Fibroblast of upper back skin (primary cell): ENCODE data around the gene MBNL2.

Source experiments
- DNase-seq: peaks from one replicate; pipeline ENCODE4 v3.0.0-alpha.2; 2013

MBNL2 gene

DNA sequence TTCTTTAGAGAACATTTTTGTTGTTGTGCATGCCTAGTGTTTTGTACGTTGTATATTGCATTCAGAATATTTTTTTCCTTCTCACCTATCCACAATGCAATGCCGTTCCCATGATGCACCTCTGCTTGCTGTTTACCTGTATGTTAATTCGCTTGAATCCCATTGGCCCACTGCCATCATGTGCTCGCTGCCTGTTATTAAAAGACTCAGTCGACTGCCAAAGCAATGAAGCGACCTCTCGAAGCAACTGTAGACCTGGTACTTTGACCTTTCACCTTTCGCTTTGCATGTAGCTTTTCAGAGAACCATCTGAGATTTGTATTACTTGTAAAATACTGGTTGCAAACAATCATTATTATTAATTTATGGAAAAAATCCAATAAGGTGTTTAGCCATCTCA is 134.5 kb downstream of the MBNL2 start:
- DNase-seq, result no peak

DNA sequence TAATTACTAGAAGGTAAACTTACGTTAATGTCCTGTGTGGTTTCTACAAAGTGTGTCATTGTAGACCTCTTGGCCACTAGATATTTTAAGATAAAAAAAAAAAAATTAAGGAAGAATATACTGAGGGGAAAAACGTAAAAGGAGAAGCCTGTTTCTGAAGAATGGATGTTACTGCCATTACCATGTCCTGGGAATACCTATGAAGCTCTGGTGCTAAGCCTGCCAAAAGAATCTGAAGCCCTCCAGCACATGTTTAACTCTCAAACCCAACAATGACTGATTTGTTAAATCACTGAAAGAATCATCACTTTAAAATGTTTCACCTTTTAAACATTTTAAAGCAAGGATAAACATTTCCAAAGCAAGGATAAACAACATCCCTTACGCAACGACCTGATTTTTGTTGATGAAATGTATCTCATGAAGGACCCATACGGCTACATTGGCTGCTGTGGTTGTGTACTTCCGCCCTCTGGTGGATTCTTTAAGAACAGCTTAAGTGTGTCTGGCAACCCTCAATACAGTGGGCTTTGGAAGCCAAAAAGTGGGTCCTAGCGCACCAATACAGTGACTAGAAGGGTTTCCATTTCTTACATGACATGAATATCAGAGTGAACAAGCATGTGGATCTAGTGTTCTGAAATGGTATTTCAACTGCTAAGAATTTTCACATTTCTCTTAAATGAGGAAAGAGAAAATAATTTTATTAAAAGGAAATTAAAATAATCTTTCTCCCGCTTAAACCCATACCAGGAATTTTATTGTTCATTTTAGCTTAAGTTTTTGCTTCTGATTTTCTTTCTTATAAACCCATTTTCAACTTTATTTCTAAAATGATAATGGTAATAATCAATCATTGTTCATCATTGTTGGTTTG is 137.3 kb downstream of the MBNL2 start:
- peak; percentile 72 for DNase-seq

DNA sequence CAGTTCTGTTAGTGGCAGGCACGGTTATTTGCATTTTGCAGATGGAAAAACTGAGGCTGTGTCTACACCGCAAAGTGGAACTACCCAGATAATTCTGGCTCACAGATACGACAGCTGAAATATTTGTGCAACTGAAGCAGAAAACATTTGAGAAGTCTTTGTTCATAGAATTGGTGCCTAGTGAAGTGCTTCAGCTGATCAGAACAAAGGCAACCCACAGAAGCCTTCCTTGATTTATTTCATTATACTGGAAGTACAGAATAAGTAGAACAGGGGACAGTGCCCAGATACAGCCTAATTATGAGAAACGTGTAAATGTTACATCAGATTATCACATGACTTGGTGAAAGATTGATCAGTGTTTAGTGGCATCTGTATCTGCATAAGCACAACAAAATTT is 138.5 kb downstream of the MBNL2 start:
- no peak for DNase-seq

DNA sequence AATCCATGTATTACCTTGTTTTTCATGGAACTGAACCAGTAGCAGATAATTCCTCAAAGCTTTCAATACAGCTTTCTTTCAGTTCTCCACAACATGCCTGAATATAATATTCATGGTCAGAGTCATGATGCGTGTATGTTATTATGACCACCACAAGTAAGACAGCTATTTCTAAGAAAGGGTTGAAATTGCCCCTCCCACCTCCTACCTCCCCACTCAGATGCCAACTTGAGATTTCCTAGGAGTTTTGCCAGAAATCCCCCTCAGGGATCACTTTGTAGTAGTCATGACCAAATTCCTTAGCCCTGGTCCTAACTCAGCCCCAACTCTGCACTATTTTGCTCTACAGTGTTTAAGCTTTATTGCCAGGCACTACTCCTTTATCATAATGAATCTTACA is 141.9 kb downstream of the MBNL2 start:
- peak; percentile 63 for DNase-seq

DNA sequence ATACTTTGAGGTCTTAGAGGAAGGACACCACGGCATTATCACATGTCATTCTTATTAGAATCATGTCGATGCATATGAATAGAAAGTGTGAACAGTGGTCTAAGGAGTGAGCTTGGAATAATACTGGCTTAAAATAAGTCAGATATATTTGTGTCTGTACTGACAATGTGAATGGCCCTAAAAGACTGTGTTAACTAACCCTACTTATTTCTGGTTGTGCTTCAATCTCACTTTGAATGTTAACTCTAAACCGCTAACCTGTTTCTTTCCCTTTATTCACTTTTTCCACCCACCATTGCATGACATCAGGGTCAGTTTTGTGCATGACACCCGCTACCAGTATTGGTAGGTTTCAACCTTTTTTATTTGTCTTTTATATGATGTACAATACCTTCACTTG is 142.7 kb downstream of the MBNL2 start:
- no peak for DNase-seq

DNA sequence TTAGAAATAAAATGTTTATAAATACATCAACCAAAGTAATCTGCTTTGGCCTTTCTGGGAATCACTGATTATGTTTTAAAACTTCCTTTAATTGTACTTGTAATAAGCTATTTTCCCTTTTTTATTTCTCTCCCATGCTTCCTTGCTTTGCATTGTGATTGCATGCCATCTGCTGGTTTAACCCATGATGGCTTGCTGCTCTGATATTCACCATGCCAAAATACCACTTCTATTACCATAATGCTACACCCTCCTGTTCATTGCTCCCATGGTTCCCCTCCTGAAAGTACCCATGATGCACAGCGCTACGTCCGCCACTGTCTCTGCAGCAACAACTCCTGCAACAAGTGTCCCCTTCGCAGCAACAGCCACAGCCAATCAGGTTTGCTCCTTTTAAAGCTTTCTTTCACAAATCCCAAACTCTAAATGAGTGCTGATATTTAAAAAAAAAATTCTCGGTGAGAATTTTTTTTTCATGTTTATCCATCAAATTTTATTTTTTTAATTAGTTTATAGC is 144.1 kb downstream of the MBNL2 start:
- DNase-seq, result no peak

DNA sequence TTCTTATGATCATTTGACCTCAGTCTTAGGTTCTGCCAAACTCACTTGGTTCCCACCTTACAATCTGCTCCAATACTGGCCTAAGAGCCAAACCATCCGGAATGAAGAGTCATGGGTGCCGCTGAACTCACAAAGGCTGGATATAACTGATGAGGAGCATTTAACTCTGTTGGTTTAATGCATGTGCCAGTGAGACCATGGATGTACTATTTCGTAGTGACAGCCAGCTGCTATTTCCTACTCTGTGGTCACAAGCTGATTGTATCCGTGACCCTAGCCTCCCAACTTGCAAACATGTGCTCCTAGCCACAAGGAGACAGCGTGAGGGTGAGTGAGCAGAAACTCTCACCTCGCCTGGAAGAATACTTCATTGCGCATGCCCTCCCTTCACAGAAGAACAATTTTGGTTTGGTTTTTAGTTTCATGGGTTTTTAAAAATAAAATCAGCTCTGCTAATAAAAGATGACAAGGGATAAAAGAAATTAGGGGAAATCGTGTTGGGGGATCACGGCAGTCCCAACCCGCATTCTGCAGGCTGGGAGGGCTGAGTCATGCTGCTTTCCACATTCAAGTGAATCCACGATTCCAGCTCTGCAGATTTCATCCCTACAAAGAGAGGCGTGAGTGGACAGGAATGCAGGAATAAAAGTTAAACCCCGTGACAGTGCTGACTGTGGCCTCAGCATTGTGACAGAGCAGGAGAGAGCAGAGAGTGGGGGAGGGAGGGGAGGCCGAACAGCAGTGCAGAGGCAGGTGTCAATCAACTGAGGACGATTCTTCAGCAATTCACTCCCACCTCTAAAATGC is 145.1 kb downstream of the MBNL2 start:
- peak; percentile 78 for DNase-seq

DNA sequence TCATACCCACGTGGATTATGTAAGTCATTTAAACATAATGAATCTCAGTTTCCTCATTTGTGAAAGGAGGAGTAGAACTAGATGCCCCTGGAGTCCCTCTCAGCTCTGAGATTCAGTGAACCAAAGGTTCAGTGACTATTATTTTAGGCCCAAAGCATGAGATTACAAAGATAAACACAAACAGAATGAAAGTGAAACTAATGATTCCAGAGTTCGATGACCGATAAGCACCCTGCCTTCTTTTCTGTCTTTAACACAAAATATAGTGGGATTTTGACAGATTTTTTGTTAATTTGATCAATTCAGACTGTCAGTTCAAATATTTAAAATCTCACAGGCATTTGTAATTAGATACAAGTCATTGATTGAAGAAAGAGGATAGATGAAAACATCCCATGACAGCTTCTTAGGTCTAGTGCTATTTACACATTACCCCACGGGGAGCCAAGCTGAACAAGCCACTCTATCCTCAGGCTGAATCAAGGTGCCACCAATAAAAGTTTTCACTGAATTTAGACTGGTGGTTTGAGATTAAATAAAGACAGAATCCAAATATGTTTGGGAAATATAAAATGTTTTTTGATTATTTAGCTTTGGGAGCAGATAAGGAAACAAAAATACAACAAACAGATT is 147.2 kb downstream of the MBNL2 start:
- no peak for DNase-seq

DNA sequence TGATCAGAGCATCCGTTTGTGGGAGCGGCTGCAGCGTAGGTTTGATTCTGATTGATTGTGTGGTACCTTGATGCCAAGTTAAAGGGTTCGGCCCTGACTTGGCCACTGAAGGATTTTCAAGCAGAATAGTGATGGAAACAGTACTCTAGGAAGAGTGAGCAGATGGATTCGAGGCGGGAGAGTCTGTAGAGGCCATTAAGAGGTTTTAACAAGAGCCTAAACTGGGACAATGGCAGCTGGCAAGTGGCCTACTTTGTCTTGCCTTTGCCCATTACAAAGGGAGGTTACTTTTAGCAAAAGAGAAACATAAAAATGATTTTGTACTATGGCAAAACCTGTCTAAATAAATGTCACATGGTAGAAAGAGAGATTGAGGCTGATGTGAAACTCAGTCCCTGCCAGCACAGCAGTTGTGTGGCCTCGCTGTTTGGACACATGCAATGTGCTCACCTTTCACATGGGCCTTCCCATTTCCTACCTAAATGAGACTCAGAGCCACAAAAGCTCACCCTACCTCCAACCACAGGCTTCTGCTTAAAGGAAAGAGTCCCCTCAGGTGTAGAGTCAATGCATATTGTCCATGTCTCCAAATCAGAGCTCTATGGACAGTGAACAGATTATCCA is 149.5 kb downstream of the MBNL2 start:
- DNase-seq, result no peak

DNA sequence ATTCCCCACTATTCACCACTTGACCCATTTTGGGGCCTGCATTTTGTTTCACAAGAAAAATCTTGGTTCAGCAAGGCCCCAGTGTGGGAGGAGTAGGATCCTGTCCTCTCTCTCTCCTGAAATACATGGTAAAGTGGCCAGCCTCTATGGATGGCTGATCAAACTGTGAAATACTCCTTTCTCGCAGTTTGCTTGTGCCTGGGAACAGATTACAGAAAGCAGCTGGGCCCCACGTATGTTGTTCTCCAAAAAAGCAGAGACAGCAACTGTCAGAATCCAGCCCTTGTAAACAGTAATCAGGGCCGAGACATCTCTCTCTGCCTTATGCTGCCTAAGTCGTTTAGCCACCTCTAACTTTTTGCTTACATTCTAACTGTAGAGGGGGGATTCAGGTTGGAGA is 150.8 kb downstream of the MBNL2 start:
- DNase-seq, result no peak

DNA sequence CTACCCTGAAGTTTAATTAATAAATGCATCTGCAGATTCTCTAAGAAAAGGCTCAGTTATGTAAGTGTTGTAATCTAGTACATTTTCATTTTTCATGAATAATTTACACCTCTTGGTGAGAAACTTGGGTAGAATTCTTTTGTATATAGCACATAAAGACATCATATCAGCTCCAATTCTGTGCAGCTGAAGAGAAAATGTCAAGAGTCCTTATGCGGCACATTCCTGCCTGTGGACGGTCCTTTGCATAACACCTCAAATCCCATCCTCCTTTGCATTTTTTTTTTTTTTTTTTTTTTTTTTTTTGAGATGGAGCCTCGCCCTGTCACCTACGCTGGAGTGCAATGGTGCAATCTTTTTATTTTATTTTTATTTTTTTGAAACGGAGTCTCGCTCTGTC is 151.7 kb downstream of the MBNL2 start:
- DNase-seq, result no peak

DNA sequence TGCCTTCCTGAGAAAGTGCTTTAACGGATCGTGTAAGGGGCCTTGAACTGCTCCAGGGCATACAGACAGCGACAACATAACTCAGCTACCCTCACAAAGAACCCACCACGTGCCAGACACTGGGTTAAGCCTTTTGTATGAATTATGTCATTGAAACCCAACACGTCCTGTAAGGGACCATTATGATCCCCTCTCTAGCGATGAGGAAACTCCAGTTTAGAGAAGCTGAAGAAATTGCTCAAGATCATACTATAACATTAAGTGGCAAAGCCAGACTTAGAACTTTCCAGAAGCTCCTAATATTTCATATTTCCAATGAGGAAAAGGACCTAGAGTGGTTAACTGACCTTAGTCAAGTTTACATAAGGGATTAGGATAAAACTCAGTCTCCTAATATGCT is 154.8 kb downstream of the MBNL2 start:
- no peak for DNase-seq

DNA sequence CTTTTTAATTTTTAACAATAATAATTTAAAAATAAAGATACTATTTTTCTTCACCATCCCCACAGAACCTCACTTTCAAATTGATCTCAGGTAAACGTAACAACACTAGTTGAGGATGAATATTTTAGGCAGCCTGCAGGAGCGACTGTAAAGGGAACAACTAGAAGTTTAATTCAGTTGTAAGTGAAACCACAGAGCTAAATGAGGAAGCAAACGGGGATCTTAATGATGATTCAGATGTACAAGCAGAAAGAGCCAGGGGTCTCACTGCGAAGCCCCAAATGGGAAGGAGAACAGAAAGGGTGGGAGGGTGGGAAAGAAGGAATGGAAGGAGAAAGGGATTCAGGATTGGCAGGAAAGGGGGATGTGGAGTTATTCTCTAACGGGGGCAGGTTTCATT is 157.3 kb downstream of the MBNL2 start:
- DNase-seq, result no peak

DNA sequence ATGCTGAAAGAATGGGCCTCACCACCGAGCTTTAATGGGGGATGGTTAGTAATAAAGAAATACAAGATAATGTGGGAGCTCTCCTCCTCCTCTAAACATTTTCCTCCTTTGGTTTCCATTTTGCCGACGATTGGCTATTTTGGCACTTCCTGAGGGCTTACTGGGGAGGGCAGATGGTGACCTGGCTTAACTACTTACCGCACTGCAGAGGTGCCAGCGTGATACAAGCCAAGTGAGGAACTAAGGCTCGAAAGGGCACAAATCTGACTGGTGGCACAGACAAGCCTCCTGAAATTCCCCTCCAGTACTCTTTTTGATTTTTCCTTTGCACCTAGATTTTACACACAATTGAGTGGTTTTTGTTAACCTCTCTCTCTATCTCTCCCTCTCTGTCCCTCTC is 158.6 kb downstream of the MBNL2 start:
- no peak for DNase-seq

DNA sequence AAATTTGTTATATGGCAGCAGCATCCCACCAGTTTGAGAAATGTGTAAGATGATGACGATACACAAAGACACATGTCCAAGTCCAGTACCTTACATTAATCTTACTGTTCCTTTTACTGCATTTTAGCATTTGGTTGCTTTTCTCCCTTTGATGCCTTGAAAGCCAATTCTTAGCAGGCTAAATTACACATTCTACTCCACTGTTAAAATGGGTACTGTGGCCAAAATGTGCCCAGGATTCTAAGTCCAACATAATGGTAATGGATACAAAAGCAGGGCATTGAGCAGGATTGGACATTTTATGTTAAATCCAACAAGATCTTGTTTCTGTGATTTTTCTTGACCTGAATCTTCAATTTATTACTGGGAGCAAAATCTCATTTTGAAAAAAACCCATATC is 159.1 kb downstream of the MBNL2 start:
- DNase-seq, result no peak

DNA sequence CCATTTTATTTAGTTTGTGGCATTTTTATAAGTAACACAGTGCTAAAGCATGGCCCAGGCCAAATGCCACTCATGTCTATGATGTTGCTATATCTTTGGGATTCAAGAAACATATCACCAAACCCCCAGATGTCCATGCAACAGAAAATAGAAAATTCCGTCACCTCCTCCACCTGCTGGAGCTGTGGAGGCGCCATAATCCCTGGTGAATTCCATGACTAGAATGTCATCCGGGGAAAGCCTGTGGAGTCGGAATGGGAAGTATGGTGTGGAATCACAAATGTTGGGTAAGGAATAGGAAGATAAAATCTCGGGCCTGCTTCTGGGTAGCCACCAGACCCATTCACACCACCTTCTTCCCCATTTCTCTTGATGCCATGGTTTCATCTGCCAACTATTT is 160.1 kb downstream of the MBNL2 start:
- DNase-seq, result no peak

DNA sequence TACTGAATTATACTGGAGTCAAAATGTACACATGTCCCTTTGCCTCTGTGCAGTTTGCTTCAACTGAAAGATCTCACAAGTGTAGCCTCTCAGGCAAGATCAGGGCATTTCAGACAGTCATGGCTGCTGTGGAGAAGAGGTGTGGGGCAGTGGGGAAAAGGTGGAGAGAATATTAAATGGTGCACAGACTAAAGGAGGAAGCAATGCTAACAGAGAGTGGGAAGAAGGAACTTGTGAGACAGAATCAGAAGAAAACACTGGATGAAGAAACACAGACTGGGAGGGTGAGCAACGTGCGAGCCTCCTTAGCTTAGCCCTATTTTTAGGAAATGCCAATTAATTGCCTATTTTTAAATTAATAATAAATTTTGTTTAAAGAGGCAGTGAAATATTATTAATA is 162.2 kb downstream of the MBNL2 start:
- no peak for DNase-seq

DNA sequence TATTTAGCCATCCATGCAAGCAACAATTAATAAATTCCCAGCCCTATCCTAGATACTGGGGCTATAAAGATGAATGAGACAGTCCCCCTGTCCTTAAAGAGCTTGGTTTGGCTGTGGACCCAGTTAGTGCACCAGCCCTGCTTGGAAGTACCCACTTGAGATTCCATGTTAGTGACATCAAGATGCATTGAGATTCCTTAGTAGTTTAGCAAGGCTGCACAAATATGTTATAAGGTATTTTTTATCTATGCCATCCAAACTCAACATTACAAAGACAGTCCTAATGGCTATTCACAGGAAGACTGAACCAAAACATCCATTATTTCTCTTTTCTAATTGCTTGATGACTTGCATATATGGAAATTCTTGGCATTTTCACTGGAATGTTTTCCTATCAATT is 163.0 kb downstream of the MBNL2 start:
- DNase-seq, result peak; percentile 27

DNA sequence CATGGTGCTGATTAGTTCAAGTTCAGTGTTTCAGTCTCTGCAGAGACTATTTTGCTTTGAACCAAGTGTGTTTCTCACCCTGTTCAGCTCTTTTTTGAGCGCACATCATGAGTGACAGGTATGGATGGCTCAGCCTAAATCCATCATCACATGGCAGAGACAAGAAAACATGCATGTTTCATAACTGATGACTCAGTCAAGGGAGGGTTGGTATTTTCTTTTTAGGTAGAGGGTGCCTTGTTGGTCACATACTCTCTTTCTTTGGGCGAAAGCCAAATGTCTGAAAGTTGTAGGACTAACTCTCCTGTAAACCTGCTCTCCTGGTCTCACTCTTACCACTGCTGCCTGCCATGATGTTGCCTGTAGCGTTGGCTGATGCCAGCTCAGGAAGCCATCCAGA is 163.7 kb downstream of the MBNL2 start:
- DNase-seq, result peak; percentile 19

DNA sequence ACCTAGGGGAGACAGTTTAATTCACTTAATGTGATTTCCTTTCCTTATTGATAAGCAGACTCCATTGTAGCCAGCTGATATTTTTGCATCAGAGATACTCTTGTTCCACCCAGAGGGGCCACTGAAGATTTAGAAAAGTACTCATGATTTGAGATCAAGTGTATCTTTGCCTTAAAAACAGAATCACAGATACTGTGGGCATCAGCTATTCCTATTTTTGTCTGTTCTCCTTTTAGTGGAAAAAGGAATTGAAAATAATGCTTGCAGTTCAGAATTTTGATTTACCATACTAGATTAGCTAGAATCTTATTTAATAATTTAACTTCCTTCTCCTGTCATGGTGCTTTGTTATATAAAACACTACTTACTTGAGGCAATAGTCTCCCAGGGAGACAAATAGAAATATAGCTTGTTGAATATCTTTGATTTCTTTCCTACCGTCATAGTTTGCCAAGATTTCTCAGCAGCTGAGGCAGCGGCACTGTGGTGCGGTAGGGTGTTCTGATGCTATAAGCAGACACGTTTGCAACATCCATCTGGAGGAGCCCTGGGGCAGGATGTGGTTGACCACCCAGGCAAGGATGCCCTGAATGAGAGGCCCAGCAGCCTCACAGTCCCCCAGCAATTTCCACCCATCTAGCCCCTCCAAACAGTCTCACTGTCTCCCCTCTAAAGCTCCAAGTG is 164.8 kb downstream of the MBNL2 start:
- peak; percentile 34 for DNase-seq

DNA sequence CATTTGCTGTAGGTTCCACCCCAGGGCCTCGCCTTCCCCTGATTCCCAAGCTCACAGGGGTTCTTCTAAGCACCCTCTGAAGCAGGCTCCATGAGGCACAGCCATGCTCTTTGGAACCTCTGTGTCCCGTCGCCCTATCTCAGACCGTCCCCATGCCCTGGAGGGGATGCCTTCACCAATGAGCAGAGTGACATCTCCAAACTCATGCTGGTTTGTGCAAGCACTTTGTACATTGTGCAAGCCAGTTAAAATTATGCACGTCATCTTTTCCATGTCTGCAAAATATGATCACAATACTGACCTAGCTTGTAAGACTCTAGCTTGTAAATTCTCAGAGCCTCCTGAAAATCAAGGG is 165.3 kb downstream of the MBNL2 start:
- no peak for DNase-seq

DNA sequence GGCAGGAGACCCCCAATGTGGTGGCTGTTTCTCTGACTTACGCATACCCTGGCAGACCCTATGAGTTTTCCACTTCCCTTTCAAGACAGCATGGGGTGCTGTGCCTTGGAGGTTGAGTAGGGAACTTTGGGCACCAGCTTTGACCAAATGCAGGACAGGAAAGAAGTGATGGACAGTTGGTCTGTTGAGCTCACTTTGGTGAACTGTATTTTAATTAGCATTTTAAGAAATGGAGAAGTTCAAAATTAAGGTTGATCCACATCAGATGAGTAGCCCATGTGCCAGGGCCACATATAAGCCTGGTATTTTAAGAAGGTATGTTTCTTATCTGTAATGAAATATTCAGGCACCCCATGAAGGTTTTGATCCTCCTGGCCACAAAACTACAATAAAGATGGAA is 165.8 kb downstream of the MBNL2 start:
- no peak for DNase-seq

DNA sequence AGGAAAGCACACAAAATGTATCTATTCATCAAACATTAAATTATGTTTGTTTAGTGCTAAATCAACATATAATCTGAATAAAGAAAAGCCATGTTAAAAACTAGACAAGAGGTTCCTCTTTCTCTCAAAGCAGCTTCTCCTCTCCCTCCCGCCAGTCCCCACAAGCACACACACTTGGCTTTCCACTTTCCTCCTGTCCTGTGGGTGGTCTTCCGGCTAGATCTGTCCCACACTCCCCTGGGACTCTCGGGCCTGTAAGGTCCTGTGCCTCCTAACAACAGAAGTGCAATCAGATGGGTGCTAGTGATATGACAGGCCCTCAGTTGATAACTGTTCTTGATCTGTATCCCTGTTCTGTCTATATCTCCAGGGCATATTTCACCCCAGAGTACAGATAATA is 166.2 kb downstream of the MBNL2 start:
- no peak for DNase-seq
